GM21526 (cell line): ENCODE data around the gene SSBP4.
"Not testable (repeated sequence)": the region's sequence is repeated elsewhere in the genome, so short reads cannot be mapped to it uniquely, and the experiment has no call there.

Experiments
- ATAC-seq: cut with Tn5 transposase; IDR thresholded peaks from one replicate; pipeline ENCODE4 v1.9.1; 2021; ENCODE audit warnings: moderate library complexity; ENCODE audit not compliant: unreplicated experiment, low FRiP score

SSBP4 gene

GRCh38 chr19:18419195-18419698 is at the start of gene SSBP4:
SSBP4 (plus strand) TSS chr19:18419398; CDS start chr19:18419649, 251 bp downstream.
- ATAC-seq = peak; percentile 29

- ATAC-seq = no peak
Observed at GRCh38 chr19:18373407-18373891, 45.7 kb upstream of the SSBP4 start.

DNA sequence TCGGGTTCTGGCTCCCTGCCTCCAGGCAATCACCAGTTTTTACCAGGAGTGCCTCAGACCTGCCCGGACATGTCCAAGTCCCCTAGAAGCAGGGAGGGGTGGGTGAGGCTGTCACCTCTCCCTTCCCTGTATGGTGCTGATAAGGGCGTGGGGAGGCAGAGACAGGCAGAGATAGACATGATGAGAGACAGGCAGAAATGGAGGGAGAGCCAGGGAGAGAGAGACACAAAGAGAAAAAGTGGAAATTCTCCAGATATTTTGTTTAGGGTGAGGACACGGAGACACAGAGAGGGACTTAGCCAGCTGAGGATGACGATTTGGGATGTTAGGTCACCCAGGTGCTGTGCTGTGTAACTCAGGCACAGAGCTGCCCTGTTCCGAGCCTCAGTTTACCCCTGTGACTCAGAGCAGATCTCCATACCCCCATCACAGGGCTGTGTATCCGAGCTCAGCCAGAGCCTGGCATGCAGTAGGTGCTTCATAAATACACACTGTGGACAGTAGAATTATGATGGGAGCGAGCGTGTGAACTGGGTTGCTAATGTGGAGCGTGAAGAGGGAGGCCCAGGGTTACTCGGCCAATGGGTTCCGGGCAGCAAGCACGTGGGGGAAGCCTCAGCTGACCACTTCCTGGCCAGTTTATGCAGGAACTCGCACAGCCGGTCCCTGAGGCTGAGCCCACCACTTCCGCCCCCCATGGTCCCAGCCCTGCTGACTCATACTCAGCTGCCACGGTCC is 45.1 kb upstream of the SSBP4 start:
- no peak for ATAC-seq

GRCh38 chr19:18377026-18377425 is 42.2 kb upstream of the SSBP4 start:
- no peak for ATAC-seq

DNA sequence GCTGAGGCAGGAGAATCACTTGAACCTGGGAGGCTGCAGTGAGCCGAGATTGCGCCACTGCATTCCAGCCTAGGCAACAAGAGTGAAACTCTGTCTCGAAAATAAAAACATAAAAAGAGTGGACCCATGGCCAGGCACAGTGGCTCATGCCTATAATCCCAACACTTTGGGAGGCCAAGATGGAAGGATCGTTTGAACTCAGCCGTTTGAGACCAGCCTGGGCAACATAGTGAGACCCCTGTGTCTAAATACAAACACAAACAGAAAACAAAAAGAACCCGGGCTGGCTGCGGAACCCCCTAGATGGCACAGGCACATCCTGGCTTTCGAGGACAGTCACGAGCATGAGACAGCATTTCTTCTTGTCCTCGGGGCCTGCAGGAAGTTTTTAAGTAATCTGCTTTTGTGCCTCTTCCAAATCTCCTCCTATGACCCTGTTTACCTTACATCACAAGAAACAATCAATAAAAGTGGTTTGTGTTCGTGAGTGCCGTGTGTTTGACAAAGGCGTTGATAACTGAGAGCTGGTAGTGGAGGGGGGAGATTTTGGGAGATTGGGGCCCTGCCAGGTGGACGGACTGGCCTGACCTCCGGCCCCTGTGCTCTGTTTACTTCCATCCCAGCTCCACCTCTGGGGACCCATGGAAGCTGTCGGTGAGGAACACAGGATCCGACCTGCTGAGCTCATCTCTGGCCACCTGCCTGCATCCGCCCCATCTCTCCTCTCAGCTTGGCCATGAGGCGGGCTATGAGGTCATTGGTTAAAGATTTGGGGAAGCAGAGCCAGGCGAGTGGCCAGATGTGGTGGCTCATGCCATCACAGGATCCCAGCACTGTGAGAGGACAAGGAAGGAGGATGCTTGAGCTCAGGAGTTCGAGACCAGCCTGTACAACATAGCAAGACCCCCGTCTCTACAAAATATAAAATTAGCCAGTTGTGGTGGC is 39.1 kb upstream of the SSBP4 start:
- ATAC-seq = no peak

DNA sequence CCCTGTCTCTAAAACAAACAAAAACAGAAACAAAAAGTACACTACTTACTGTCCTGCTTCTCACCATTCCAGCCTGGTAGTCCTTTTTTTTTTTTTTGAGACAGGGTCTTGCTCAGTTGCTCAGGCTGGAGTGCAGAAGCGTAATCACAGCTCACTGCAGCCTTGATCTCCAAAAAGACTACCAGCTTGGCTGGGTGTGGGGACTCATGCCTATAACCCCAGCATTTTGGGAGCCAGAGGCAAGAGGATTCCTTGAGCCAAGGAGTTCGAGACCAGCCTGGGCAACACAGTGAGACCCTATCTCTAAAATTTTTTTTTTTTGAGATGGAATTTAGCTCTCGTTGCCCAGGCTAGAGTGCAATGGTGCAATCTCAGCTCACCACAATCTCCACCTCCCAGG is 38.4 kb upstream of the SSBP4 start:
- ATAC-seq = no peak

GRCh38 chr19:18383622-18384021 is 35.6 kb upstream of the SSBP4 start:
- not testable (repeated sequence) for ATAC-seq

GRCh38 chr19:18384775-18385174 is 34.4 kb upstream of the SSBP4 start:
- no peak for ATAC-seq

DNA sequence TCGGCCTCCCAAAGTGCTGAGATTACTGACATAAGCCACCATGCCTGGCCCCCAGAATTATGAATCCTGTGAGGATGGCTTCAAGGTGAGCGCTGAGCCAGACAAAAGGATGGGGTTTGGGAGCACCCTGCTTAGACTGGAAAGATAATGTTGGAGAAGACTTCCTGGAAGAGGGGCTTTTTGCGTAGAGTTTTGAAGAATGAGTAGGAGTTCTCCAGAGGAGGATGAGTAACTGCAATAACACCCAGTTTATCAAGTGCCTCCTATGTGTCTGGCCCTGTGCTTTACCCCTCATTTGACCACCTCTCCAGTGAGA is 33.9 kb upstream of the SSBP4 start:
- no peak for ATAC-seq

DNA sequence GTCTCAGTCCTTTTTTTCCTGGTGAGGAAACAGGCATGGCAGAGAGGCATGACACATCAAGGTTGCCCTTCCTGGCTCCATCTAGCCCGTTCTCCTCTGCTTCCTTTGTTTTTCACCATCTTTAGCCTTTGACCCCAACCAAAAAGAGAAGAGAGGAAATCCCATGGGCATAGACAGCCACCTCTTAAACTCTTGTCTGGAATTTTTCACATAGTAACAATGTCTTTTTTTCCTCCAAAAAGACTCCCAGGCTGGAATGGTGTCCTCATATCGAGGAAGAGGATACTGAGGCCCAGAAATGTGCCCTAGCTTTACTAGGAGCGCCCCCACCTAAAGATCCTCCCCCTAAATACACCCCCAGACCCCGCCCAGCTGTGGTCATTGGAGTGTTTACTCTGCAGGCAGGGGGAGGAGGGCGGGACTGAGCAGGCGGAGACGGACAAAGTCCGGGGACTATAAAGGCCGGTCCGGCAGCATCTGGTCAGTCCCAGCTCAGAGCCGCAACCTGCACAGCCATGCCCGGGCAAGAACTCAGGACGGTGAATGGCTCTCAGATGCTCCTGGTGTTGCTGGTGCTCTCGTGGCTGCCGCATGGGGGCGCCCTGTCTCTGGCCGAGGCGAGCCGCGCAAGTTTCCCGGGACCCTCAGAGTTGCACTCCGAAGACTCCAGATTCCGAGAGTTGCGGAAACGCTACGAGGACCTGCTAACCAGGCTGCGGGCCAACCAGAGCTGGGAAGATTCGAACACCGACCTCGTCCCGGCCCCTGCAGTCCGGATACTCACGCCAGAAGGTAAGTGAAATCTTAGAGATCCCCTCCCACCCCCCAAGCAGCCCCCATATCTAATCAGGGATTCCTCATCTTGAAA is 33.3 kb upstream of the SSBP4 start, which contains the start of gene GDF15:
Gene GDF15 (plus strand): TSS at position 484 of the 868 bp plus-strand sequence. CDS start 32 bp downstream, at position 516.
- ATAC-seq = no peak

DNA sequence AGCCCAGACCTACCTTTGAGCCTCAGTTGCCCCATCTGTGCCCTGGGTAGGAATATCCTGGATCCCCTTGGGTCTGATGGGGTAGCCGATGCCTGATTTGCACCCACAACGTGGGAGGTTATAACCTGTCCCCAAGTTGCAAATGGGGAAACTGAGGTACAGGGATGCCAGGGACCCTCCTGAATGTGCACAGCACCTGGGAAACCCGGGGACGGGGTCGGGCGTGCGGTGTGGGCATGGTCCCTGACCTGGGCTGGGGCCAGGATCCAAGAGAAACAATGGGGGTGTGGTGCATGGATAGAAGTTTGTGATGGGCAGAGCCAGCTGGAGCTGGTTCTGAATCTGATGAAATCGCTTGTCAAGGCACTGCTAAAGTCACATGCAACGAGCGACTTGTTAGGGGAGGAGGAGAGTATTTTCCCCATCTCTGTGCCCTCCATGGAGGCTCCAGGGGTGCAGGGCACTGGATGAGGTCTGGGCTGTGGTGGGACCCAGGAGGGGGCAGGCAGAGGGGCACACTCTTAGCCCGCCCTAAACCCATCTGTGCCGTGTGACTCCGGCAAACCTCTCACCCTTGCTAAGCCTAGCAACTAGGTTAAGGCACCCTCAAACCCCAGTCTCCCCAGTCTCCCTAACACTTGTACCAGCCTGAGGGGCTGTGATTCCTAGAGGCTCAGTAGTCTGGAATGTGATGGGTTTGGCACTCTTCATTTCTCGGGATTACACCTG is 32.5 kb upstream of the SSBP4 start:
- no peak for ATAC-seq

GRCh38 chr19:18388100-18388959 is 30.9 kb upstream of the SSBP4 start:
- peak; percentile 58 for ATAC-seq

DNA sequence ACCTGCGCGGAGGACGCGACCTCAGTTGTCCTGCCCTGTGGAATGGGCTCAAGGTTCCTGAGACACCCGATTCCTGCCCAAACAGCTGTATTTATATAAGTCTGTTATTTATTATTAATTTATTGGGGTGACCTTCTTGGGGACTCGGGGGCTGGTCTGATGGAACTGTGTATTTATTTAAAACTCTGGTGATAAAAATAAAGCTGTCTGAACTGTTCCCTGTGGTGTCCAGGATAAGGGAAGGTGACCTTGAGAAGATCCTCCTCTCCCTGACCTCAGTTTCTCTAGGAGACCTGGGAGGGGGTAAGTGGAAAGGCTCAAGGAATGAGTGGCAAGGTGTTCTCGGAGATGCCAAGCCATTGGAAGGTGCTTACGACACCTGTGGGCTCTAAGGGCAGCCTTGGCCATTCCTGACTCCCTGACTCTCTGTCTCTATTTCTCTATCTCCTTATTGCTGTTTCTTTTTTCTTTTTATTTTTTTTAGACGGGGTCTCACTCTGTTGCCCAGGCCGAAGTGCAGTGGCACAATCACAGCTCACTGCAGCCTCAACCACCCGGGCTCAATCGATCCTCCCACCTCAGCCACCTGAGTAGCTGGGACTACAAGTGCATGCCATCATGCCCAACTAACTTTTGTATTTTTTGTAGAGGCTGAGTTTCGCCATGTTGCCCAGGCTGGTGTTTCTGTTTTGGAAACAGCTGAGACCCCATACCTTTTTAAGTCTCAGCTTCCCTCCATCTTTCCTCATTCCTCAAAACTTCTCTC is 30.1 kb upstream of the SSBP4 start:
- ATAC-seq = no peak

DNA sequence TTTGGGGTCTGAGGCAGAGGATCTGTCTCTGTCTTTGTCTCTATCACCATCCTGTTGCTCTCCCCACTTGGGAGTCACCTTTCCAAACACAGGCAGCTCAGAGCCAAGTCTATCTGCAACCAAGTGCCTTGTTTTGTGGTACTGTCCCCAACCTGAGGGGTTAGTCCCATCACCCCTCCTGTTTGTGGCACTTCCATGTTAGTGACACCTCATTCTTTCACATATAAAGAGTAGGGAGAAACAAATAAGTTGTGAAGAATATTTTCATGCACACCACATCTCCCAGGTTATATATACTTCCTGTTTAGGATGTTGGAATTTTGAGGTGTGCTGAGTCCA is 29.5 kb upstream of the SSBP4 start:
- no peak for ATAC-seq

- ATAC-seq = no peak
Observed at GRCh38 chr19:18390065-18390907, 28.9 kb upstream of the SSBP4 start.

GRCh38 chr19:18391509-18392075 is 27.6 kb upstream of the SSBP4 start:
- ATAC-seq = no peak

DNA sequence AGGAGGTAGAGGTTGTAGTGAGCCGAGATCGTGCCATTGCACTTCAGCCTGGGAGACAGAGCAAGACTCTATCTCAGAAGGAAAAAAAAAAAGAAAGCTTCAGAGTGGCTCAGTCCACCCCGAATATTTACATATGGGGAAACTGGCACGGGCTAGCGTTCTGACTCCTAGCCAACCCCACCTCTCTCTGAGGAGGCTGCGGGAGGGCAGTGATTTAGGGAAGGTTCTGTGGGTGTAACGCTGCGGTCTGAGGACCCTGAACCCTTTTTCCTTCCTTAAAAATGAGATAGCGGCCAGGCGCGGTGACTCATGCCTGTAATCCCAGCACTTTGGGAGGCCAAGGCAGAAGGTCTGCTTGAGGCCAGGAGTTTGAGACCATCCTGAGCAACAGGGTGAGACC is 26.8 kb upstream of the SSBP4 start:
- ATAC-seq = no peak
